HG03066 (cell line): Measurements from ENCODE around the gene NAV2.

Experiments used
- ATAC-seq: cut with Tn5 transposase; IDR thresholded peaks from one replicate; pipeline ENCODE4 v1.9.1; 2021; ENCODE audit warnings: low read depth; ENCODE audit not compliant: unreplicated experiment

The NAV2 gene

DNA sequence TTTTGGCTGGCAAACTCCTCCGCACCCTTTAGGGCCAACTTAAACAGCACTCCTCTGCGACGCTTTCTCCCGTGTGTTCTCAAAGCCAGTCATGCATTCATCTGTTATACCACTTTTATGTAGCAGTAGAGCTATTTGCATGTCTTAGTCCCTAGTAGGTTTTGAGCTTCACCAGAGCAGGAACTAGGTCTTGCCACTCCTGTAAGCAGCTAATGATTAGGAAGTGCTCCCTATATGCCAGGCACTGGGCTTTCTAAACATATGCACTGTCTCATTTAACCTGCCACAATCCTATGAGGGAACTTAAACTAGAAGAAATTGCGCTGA lies 266.8 kb downstream of the NAV2 start:
- ATAC-seq, result peak; percentile 82

DNA sequence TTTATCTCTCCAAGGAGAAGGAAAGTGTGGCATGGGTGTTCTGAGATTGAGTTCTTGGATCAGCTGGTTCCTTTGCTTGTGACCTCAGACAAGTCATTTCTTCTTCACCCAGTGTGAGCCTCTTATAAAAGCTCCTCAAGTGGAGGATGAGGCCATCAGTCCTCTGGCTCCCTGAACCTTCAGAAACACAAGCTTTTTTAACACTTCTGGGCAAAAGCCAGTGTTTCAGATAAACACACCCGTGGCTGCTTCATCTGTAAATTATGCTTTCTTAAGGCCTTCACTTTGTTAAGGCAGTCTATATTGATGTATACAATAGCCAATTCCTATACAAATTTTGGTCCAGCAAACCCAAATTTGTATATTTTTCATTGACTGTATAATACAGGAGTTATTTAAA lies 267.8 kb downstream of the NAV2 start:
- ATAC-seq, result no peak

GRCh38 chr11:19980957-19981669 lies 268.5 kb downstream of the NAV2 start:
- no peak for ATAC-seq

GRCh38 chr11:19982774-19983495 lies 270.3 kb downstream of the NAV2 start:
- ATAC-seq, result no peak

DNA sequence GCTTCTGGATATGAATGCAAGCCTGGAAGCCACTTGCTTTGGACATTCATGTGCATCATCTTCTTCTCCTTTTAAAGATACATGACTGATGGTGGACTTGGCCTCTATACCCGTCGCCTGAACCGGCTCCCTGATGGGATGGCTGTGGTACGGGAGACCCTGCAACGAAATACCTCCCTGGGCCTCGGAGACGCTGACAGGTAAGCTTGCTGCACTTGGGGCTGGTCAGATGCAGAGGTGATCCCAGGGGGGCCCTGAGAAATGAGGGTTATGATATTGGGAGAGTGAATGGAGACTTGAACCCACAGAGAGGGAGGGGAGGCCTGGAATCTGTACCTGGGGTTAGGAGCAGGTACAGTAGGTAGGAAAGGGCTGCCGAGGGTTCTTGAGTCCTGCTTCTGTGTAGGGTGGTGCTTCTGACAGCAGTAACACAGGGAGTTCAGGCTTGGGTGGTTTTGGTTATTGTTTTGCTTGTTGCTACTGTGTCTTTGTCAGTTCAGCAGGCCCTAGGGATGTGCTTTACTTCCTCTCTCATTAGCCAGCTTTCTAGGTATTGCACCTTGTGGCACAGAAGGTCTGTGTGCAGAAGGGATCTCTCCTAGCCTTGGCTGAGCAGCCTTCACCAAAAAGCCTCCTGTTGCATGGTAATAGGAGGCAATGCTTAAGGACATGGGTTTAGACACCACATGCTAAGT lies 271.6 kb downstream of the NAV2 start:
- no peak for ATAC-seq

DNA sequence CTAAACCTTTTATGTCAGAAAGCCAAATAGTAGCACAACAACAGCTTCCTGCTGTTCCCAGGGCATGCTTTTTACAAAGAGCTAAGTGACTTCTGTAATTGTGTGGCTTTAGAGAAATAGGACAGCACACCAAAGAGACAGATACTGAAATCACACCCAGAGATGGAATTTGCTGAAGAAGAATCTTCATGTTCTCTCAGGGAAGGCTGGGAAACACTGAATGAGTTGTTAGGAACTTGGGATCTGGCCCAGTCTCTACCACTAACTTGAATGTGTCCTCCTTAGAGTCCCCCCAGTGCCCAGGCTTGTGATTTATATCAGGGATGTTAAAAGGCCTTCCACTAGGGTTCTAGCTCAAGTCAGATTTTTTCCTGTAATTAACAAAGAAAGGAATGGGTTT lies 272.5 kb downstream of the NAV2 start:
- no peak for ATAC-seq

GRCh38 chr11:19987331-19987801 lies 274.7 kb downstream of the NAV2 start:
- no peak for ATAC-seq

DNA sequence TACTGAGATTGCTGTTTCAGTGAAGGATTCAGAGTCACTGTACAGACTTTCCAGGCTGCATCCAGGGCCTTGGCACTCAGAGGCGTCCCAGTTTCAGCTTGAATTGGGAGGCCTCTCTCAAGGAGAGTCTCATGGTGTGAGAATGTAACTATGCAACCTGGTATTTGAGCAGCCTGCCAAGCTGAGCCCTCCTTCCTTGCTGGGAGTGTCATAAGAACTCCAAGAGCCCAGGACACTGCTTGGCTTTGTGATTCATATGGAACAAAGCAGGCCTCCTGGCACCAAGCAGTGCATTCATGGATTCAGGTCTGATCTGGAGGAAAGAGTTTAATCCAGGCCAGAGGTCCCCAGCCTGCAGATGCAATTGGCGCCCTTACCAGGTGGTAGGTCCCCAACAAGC lies 276.0 kb downstream of the NAV2 start:
- no peak for ATAC-seq

GRCh38 chr11:19989191-19989590 lies 276.6 kb downstream of the NAV2 start:
- no peak for ATAC-seq

GRCh38 chr11:19992162-19992561 lies 279.5 kb downstream of the NAV2 start:
- no peak for ATAC-seq

- no peak for ATAC-seq
Observed at GRCh38 chr11:19992998-19993397, 280.4 kb downstream of the NAV2 start.

GRCh38 chr11:19994672-19995071 lies 282.0 kb downstream of the NAV2 start:
- no peak for ATAC-seq

DNA sequence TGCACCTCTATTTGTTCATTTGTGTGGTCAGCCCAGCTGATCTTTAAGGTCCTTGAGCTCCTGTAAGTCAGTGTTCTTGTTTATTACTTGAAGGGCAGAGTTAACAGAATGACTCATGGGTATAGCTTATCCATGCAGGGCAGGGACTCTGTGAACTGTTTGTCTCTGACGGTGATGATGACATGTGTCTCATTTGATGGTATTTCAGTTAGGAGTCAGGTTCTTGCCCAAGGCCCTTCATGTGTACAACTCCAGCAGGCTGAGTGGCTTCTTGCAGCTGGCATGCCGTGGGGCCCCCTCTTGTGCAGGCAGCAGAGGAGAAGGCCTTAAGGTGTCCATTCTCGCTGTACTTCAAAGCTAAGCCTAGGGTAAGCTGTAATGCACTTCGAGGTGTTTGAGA lies 282.5 kb downstream of the NAV2 start:
- ATAC-seq, result no peak

DNA sequence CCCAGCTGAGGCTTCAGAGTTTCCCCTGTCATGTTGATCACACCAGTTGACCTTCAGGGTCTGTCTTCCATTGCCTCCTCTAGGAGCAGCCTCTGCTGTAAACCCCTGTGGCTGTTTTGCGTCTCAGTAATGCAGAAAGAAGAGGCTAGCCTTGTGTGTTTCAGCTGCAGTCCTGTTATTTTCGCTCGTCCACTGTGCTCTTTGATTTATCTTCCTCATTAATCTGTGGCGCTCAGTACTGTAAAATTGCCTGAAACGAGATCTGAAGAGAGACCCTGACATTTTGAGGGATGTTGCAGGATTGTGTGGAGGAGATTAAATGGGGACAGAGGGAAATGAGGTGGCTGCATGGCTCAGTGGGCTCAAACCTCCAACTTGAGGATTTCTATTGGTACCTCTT lies 283.9 kb downstream of the NAV2 start:
- ATAC-seq, result no peak

- ATAC-seq, result no peak
Observed at GRCh38 chr11:20000022-20000350, 287.3 kb downstream of the NAV2 start.

DNA sequence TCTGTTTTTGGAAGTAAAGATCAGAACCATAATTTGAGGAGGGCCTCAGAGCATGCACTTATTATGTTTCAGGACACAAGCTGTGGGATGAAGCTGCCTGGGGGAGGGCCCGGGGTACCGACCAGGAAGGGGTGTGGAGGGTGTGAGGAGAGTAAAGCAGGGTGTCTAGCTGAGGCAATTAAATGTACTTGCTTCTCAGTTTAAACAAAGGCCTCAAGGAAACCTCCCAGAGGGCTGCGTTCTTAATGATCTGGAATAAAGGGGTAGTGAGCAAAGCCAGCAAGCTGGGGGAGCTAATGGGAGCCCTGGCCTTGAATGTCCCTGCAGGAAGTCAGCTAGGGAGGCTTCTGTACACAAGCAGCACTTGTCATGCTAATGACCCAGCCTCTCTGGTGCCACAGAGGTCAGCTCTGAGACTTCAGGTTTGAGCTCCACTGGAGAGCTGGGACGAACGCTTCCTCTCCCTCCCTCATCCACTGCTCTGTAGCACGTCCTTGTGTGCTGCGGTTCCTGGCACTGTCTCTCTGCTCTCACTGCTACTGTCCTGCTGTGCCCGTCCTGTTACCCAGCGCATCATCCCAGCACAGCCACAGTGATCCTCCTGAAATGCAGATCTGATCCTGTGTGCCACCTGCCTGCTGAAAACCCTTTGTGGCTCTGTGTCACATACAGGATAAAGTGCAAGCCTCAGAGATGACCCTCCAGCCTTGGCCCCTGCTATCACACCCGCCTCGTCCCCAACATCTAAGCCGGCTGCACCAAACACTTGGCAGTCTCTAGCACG lies 287.9 kb downstream of the NAV2 start:
- no peak for ATAC-seq

DNA sequence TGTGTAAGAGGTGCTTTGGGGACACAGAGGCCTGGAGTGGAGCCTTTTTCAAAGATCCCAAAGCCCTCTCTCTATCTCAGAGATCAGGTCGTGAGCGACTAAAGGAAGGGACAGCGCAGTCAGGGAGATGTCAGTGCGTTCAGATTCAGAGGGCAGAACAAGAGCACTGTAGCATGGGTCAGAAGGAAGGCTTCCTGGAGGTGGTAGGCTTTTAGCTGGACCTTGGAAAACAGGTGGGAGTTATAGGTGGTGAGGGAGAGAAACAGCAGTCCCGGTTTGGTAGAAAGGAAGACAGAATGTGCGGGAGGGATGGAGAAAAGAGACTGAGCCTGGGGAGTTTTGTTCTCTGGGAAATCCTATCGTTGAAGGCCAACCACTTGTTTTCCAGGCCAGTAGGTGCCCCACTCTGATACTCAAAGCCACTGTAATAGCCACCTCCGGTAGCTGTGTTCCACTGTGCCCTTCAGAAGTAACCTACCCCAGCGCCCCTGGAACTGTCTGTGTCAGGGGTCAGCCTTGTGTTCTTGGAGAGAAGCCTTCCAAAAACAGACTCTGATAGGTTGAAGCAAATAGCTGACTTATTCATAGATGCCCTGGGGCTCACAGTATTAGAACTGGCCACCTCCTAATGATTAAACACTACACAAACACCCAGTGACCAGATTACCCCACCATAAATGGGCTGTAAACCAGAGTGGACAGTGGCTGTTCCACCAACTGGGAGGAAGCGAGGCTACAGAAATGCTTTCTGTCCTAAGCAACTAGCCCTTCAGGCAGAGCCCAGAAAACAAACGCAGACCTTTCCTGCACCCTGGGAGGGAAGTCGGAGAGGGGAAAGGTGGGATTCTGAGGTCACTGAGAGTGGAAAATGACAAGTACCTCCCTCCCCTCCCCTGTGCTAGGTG lies 289.9 kb downstream of the NAV2 start:
- ATAC-seq, result no peak

GRCh38 chr11:20003351-20003750 lies 290.7 kb downstream of the NAV2 start:
- no peak for ATAC-seq

DNA sequence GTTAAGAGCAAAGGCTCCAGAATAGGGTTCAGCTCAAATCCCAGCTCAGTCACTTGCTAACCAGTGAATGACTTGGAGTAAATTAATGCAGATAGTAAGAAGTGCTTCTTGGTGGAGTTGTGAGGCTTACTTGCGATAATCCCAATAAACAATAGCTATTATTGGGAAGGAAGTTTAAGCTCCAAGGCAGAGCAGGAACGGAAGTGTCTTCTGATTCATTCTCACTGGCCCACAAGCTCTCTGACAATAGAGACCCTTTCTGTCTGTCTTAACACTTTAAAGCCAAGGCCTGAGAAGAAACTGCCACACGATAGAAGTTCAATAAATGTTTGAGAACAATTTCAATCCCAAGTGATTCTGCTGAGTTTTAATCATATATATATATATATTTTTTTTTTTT lies 292.2 kb downstream of the NAV2 start:
- no peak for ATAC-seq

GRCh38 chr11:20005747-20006146 lies 293.1 kb downstream of the NAV2 start:
- ATAC-seq, result no peak
